Measurements from ENCODE around the gene SLX9.

The SLX9 gene

GRCh38 chr21:44939532-44940115, at the start of gene SLX9:
SLX9 (plus strand) TSS chr21:44940029; CDS start chr21:44940058, 29 bp downstream.
- DNase-seq (ENCODE audit: low read depth): peak; percentile 57

GRCh38 chr21:44890338-44890931, 49.4 kb upstream of the SLX9 start:
- no peak for DNase-seq (ENCODE audit: low read depth)

DNA sequence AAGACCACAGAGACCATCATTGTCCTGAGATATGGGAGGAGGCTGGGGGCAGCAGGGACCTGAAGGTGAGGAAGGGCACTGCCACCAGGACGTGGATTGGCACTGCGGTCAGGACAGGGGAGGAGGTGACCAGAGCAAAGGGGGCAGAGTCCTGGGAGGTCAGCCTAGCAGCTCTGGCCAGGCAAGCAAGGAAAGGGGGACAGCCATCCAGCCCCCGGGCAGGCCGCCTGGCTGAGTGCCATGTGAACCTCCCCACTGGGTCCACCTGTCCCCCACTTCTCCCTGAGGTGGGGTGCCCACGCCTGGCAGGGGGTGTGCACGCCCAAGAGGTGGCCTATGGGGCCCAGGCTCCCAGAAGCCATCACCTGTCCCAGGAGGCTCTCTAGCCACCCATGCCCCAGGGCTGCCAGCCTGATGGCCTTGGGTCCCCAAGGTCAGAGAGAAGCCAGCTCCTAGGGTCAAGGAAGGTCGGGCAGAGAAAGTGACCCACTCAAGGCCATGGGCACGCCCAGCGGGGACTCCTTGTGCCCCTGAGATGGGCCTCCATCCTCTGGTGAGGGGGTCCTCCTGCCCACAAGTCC, 48.8 kb upstream of the SLX9 start:
- no peak for DNase-seq (ENCODE audit: low read depth)

DNA sequence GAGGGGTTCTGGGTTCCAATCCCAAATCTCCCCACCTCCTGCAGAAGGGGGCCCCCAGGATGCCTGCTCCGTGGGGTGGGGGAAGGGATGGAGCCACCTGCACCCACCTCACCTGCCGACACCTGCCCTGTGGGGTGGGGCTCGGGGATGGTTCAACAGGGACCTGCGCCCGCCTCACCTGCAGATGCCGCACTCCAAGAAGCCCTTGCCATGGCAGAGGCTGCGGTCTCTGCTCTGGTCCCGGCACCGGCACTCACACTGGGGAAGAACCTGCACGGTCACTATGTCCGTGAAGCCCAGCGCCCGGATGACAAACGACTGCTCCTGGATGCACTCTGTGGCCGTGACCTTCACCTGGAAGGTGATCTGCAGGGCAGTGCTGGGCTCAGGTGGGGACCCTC, 48.2 kb upstream of the SLX9 start:
- no peak for DNase-seq (ENCODE audit: low read depth)

DNA sequence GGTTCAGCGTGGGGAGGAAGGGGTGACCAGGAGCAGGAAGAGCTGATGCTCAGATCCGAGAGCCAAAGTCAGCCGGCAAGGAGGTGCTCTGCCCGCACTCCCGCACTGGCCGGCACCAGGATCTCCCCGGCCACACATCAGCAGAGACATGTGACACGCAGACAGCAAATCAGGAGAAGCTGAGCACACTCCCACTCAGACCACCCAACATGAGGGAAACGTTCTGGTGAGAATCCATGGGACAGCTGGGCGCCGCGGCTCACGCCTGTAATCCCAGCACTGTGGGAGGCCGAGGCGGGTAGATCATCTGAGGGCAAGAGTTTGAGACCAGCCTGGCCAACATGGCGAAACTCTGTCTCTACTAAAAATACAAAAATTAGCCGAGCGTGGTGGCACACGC, 47.7 kb upstream of the SLX9 start:
- no peak for DNase-seq (ENCODE audit: low read depth)

DNA sequence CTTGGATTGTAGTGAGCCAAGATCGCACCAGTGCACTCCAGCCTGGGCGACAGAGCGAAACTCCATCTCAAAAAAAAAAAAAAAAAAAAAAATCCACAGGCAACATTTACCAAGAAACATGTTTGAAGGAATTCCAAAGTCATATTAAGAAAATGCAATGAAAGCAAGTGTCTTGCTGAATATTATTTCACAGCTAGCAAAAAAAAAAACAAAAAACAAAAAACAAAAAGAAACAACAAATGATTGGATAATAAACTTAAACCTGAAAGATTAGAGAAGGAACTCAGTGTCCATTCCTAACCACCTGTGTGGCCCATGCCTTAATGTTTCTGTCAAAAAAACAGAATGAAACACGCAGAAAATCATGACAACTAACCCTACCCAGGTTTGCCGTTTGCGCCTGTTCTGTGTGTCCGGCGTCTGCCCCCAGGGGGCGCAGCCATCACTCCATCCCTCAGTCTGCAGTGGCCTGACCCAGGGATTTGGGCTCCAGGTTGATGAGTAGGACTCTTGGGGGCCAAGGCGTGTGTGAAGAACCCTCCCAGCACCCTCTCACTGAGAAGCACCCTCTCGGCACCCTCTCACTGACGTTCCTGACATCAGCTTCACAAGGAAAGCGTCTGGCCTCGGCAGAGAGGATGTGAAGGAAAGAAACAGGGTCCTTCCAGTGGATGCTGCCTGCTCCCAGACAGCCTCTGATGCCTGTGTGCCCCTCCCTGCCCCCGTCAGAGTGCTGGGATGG, 47.1 kb upstream of the SLX9 start:
- peak; percentile 68 for DNase-seq (ENCODE audit: low read depth)

GRCh38 chr21:44893278-44893556, 46.6 kb upstream of the SLX9 start:
- no peak for DNase-seq (ENCODE audit: low read depth)

DNA sequence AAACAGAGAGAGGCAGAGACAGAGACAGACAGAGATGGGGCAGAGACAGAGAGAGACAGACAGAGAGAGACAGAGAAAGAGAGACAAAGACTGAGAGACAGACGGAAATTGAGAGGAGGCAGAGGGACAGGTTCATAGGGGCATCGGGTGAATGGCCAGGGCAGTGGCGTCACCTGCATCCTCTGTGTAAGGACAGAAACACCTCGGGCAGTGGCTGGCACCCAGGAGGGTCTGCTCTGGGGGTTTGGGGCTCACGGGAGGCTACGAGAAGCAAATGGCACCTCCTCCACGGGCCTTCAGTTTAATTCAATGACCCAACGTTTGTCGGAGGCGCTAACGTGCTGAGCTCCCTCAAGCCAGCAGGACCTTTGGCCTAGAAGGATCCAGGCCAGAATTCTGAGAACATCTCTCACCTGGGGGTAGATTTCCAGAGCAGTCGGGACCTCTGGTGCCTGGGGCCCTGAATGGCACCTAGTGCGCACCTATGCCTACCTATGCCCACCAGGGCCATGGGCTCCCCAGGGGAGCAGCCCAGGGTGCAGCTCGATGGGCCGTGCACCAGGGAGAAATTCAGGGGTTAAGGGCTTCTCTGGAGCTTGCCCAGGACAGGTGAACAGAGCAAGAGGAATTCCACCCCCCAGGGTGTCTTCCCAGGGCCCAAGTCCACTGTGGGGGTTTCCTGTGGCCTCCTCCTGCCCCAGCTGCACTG, 45.7 kb upstream of the SLX9 start:
- DNase-seq (ENCODE audit: low read depth): no peak

- no peak for DNase-seq (ENCODE audit: low read depth)
Measured at GRCh38 chr21:44894687-44895302, 45.0 kb upstream of the SLX9 start.

GRCh38 chr21:44895859-44896258, 44.0 kb upstream of the SLX9 start:
- no peak for DNase-seq (ENCODE audit: low read depth)

- DNase-seq (ENCODE audit: low read depth): no peak
Measured at GRCh38 chr21:44896561-44897286, 43.1 kb upstream of the SLX9 start.

DNA sequence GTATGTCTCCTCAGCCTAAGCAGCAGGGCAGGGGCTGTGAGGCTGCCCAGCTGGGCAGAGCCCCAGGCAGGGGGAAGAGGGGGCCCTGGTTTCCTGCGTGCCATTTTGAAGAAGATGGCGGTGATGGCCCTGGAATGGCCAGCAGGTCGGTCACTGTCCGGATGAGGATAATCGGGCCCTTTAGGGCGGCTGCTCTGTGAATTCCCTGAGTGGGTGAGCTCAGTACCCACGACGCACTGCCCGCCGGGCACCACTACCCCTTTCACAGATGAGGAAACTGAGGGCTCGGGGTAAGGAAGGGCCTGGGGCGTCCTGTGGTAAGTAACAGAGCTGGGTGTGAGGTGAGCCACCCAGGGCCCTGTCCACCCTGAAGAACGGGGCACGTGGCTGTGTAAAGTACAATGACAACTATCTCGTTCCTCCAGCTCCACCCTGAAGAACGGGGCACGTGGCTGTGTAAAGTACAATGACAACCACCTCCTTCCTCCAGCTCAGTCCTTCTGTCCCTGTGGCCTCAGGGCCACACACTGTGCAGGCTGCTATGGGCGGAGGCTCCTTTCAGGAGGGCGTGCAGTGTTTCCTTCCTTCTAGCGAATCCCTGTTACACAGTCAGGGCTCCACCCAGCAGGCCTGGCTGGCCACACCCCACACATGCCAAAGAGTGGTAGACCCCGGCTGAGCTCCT, 42.4 kb upstream of the SLX9 start:
- DNase-seq (ENCODE audit: low read depth): no peak

DNA sequence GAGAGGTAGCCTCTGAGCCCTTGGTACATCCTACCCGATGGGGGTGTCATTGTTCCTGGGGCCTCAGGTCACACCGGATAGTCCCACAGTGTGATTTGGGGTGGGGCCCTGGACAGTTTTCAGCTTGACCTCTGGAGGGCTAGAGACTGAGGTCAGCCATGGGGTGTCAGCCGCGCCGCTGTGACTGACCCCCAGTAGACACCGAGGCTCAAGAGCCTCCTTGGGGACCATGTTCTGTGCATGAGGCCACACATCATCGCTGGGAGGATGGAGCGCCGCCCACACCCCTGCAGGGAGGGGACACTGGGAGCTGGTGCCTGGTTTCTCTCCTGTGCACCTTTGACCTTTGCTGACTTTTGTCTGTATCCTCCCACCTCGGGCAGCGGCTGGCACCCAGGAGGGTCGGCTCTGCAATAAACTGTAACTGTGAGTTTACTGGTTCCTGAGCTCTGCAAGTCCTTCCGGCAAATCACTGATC, 41.8 kb upstream of the SLX9 start:
- DNase-seq (ENCODE audit: low read depth): no peak

- no peak for DNase-seq (ENCODE audit: low read depth)
Measured at GRCh38 chr21:44898851-44899767, 40.7 kb upstream of the SLX9 start.

DNA sequence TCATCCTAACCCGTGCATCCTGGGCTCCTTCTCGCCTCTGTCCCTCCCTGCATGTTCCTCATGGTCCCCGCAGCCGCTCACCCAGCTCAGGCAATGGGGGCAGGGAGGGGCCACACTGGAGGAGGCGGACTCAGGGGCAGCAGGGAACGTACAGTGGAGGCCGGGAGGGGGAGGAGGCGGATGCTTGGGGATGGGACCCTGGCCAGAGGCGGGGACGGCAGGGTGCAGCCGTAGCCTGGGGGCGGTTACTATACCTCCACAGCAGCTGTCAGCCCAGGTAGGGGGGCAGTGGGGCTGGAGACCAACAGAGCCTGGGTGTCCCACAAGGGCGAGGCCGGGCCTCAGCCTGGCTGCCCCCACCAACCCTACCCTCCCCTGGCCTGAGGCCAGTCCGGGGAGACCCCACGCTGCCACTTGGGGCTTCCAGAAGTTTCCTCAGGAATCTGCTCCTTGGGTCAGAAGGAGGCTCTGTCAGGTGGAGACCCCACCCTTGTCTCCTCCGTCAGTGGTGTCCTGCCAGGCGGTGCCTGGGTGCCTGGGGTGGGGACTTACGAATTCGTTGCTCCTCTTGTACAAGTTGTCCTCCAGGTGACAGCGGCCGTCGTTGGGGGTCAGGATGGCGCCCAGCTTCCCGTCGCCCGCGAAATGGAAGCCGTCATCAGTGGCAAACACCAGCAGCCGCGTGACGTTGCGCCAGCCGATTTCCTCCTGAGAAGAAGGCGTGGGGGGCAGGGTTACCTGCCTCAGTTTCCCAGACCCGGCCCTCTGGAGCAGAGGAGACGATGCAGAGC, 39.9 kb upstream of the SLX9 start:
- no peak for DNase-seq (ENCODE audit: low read depth)

- no peak for DNase-seq (ENCODE audit: low read depth)
Measured at GRCh38 chr21:44900559-44901251, 39.1 kb upstream of the SLX9 start.

- DNase-seq (ENCODE audit: low read depth): no peak
Measured at GRCh38 chr21:44901391-44902074, 38.3 kb upstream of the SLX9 start.
